HTERT RPE-1 (cell line): ENCODE results near the gene PRIMA1.
"Not testable (repeated sequence)": the region's sequence is repeated elsewhere in the genome, so short reads cannot be mapped to it uniquely, and the experiment has no call there.

Source experiments
- in situ Hi-C: fragments of 300-500 bp; cut with MboI; formaldehyde crosslinking; loops from 4 replicates; pipeline ENCODE4 v1.14.3; 2020; ENCODE audit warnings: low sequenced_read_pairs

Gene PRIMA1, protein sequence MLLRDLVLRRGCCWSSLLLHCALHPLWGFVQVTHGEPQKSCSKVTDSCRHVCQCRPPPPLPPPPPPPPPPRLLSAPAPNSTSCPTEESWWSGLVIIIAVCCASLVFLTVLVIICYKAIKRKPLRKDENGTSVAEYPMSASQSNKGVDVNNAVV

GRCh38 chr14:93788293-93788542, at the start of gene PRIMA1:
Gene PRIMA1 (minus strand): TSS chr14:93788485. CDS start chr14:93787718, 767 bp downstream.
- in situ Hi-C loops: no loop called here

DNA sequence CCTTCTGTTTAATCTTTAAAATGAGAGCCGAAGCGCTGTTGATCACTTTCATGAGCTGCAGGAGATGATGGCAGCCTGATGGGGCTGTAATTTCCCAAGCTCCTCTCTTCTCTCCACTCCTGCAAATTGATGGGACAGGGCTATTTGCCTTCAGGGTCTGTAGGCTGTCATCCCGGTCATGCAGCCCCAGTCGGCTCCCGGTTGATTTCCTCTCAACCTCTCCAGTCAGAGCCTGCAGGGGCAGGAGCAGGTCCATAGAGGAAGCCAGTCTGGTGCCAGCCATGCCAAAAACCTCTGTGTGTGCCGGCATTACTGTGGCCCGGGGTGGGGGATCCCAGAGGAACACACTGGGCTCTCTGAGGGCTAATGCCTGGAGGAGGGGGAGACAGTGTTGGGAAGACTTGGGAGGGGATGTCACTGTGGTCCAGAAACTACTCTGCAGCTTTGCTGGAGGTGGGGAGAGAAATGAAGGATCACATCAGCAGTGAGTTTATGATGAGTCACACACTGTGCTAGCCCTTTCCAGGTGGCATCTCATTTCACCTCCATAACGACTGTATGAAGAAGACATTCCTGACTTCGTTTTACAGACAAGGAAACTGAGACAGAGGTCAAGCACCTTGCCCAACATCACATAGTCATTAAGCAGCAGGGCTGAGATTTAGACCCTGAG, 46.5 kb upstream of the PRIMA1 start:
- in situ Hi-C loops: no loop called here

GRCh38 chr14:93832665-93833064, 44.4 kb upstream of the PRIMA1 start:
- in situ Hi-C loops: no loop called here

- in situ Hi-C loops: no loop called here
Observed at GRCh38 chr14:93832081-93832480, 43.8 kb upstream of the PRIMA1 start.

DNA sequence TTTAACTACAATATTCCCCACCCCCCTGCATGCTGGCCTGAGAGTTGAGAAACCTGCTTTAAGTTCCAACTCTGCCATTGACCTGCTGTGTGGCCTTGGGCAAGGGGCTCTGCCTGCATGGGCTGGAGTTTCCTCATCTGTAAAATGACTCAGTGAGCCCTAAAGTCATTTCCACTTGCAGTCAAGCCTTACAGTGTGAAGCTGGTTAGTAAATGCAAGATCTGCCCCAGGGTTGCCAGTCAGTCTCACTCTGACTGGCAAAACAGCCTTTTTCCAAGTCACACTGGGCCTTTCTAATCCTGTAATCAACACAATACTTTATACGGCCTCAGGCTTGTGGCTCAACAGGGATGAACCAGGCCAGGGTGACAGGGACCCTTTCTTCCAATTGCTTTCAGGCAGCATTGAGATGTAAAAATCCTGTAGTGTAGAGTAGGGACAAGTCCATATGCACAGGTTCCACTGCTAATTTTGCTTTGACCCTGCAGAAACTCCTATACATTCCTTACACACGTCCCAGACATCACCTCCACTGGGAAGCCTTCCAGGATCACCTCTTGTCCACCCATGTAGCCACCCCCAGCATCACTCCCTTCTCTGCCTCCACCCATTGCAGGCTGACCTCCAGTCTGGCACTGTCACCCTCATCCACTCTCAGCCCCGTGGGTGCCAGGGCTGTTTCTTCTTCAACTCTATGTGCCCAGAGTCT, 42.6 kb upstream of the PRIMA1 start:
- in situ Hi-C loops: no loop called here

DNA sequence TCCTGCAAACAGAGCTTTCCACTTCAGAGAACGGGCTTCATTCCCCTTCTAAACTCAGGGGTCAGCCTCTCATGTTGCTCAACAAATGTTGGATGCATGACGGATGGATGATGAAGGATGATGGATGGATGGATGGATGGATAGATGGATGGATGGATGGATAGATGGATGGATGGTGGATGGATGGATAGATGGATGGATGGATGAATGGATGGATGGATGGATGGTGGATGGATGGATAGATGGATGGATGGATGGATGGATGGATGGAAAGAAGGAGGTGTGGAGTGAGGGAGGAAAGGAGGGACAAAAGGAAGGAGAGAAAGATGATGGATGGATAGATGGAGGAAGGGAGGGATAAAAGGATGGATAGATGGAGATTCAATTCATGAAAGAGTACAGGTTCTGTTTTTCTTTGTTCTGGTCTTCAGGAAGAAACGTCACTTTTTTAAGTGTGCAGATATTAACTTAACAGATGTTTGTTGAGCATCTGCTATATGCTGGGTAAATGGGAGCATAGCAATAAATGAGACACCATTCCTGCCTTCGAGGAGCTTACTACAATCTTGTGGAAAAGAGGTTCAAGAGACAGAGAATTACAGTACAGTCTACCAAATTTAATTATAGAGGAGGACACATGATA, 41.7 kb upstream of the PRIMA1 start:
- in situ Hi-C loops: no loop called here

- in situ Hi-C loops: no loop called here
Observed at GRCh38 chr14:93825235-93825553, 36.9 kb upstream of the PRIMA1 start.

DNA sequence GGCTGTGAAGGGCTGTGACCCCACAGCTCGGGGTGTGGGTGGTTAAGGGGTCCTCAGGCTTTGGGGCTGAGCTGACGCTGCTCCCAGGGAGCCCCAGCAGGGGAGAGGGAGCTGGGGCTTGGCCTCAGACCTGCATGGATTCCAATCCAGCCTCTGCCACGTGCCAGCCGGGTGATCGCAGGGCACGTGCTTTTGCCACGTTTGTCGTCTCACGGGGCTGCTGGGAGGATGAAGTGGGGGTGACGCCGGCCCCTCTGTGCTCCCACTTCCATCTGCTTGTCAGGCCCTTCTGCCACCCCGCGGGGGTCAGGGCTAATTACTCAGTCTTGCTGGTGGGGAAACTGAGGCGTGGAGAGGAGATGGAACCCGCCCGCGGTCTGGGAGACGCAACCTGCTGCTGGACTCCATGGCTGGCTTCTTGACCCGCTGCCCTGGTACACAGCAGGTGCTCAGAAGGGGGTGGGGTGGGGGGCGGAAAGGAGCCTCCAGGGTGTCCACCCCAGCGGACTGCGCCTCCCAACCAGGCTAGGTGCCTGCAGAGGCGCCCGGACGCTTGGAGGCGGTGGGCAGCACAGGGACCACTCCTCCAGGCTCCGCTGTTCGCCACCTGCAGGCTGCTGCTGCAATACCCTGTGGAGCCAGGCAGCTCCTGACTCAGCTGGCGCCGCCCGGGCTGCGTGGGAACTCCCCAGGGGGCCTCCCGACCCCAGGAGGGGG, 36.4 kb upstream of the PRIMA1 start:
- in situ Hi-C loops: no loop called here

GRCh38 chr14:93824076-93824475, 35.8 kb upstream of the PRIMA1 start:
- in situ Hi-C loops: no loop called here

DNA sequence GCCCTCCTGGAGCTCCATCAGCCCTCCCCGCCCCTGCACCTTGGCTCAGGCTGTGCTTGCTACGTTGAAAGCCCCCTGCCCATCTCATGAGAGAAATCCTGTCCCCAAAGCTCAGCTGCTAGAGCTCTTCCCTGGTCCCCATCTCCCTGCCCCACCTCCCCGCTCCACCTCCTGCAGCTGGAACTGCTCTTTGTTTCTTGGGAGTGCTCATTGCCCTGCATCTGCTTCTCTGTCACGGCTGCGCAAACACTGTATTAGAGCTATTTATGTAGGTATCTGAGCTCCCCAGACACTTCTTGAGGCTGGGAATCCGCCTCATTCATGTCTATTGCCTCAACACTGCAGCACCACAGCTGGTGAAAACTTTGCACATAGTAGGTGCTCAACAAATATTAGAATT, 32.8 kb upstream of the PRIMA1 start:
- in situ Hi-C loops: no loop called here

- in situ Hi-C loops: no loop called here
Observed at GRCh38 chr14:93818857-93819256, 30.6 kb upstream of the PRIMA1 start.

- in situ Hi-C loops: no loop called here
Observed at GRCh38 chr14:93811676-93812075, 23.4 kb upstream of the PRIMA1 start.

- in situ Hi-C loops: no loop called here
Observed at GRCh38 chr14:93811020-93811419, 22.7 kb upstream of the PRIMA1 start.

- in situ Hi-C loops: not testable (repeated sequence)
Observed at GRCh38 chr14:93809491-93810420, 21.5 kb upstream of the PRIMA1 start.

- in situ Hi-C loops: no loop called here
Observed at GRCh38 chr14:93804654-93805053, 16.4 kb upstream of the PRIMA1 start.

DNA sequence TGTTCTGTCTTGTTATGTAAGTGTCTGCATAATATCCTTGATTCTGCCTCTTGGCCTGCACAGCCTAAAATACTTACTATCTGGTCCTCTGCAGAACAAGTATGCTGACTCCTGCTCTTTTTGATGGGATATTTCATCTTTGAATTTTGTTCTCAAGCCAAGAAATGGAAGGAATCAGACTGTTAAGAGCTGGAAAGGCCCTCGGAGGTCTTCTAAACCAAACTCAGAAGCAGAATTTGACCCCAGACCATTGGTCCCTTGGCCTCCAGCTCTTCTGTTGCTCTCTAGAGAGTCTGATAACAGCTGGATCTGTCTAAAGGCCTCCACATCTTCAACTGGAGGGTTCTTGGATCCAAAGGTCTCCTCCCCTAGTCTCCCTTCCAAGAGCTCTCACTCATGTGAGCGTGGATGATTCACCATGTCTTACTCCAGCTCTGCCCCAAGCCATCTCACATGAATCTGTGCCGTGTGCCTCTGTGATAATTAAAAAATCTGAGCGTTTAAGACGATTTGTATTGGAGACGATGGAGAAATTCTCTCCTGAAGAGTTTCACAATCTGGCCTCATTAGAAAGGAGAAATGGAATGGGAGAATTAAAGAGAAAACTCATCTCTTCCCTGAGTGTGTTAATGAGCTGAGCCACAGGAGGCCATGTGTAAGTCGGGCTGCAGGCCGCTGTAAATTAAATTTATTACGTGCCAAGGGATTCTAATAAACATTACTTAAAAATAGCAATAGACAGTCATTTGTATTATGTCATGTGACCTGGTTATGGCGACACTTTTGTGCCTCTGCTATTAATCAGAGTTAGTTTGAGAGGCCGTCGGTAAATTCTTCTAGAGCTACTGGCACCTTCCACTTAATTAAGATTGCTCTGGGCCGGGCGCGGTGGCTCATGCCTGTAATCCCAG, 15.4 kb upstream of the PRIMA1 start:
- in situ Hi-C loops: no loop called here

GRCh38 chr14:93799989-93800921, 12.0 kb upstream of the PRIMA1 start:
- in situ Hi-C loops: no loop called here

GRCh38 chr14:93799617-93799988, 11.3 kb upstream of the PRIMA1 start:
- in situ Hi-C loops: no loop called here
